GM10248 (cell line): ENCODE measurements around the gene PPME1.

Experiments used
- CTCF ChIA-PET: fragments of 300-600 bp; sonication (Branson Sonifier 250); formaldehyde crosslinking; extraction: SDS; loops from one replicate; lab custom pipeline; 2021; ENCODE audit warnings: antibody characterized with exemption; lab: Yijun Ruan, JAX
- POLR2A ChIA-PET: fragments of 350-650 bp; sonication (Branson Sonifier 250); formaldehyde crosslinking; extraction: SDS; loops from one replicate; lab custom pipeline; 2020; ENCODE audit warnings: antibody characterized with exemption; lab: Yijun Ruan, JAX
- DNase-seq: peaks from one replicate; pipeline ENCODE4 v3.0.0; 2012; ENCODE audit errors: extremely low spot score
- CTCF ChIP-seq: IDR thresholded peaks from 2 replicates; pipeline ENCODE4 v1.5.1; 2012; ENCODE audit warnings: mild to moderate bottlenecking, low read depth; ENCODE audit errors: extremely low read depth, missing control alignments, control extremely low read depth

The PPME1 gene

GRCh38 chr11:74141241-74141695 lies 29.8 kb upstream of the PPME1 start:
- ChIA-PET POLR2A (no interaction called here), CTCF (no interaction called here)
- DNase-seq, result no peak
- TF ChIP-seq CTCF, result no peak

- ChIA-PET CTCF (no interaction called here), POLR2A (no interaction called here)
- no peak for TF ChIP-seq CTCF
- no peak for DNase-seq
Observed at GRCh38 chr11:74141908-74142307, 29.2 kb upstream of the PPME1 start.

- POLR2A ChIA-PET, result no interaction called here
- TF ChIP-seq CTCF, result no peak
- CTCF ChIA-PET, result no interaction called here
- DNase-seq, result no peak
Observed at GRCh38 chr11:74142624-74143023, 28.5 kb upstream of the PPME1 start.

- POLR2A ChIA-PET, result no interaction called here
Observed at GRCh38 chr11:74144592-74144991, 26.5 kb upstream of the PPME1 start.

GRCh38 chr11:74147199-74147929 lies 23.7 kb upstream of the PPME1 start:
- no peak for TF ChIP-seq CTCF
- no peak for DNase-seq
- ChIA-PET CTCF (interaction anchor here (1.1 to 1.8 kb wide), 3 partner anchors 11 to 16 kb away, joined by 3 to 7 read pairs (median 3); no protein-coding TSS in a partner anchor), POLR2A (no interaction called here)

More at GRCh38 chr11:74144592-74144991, 26.5 kb upstream of the PPME1 start:
- CTCF ChIA-PET, result interaction anchor here (0.8 to 0.9 kb wide), 2 partner anchors 9 to 10 kb away, joined by 3 read pairs; no protein-coding TSS in a partner anchor
- DNase-seq, result no peak
- TF ChIP-seq CTCF, result no peak

- POLR2A ChIA-PET, result no interaction called here
- CTCF ChIA-PET, result no interaction called here
- no peak for TF ChIP-seq CTCF
- no peak for DNase-seq
Observed at GRCh38 chr11:74153224-74153623, 17.9 kb upstream of the PPME1 start.
